ENCODE data around the gene IER5L. TPM values are rescaled to one million over a fixed set of nuclear protein-coding genes. Genes with fewer than 3 reads are reported as not detected.

Gene IER5L
- polyA plus RNA-seq, 1 donor (not counting 4 experiments of a cell fraction or from before 2014, with no cell fraction given): 2.1 TPM

DNA sequence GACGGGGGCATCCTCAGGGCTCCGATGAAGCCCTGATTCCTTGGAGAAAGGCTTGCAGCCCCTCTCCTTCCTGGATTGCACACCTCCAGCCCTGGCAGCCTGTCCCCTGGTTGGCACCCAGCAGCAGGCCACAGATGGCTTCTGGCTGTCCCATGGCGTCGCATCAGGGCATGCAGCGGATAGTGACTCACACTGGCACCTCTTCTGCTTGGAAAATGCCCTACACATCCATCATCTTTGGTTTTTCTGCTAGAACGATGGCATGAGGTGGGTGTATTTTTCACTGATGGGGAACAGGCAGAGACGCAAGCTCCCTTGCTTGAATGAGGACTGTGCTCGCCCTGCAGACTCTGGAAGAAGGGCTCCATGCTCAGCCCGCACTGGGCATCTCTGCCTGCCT, 23.2 kb upstream of the IER5L start:
- no peak overlapping the region for H3K4me2 ChIP-seq (ENCODE audit: control insufficient read depth, extremely low read depth, insufficient read depth, low read depth, low read length)
- FAIRE-seq: no peak
- no peak for DNase-seq (ENCODE audit: low read depth, low spot score)
- no peaks in the 10 kb centered on the region for H3K36me3 ChIP-seq (ENCODE audit: control insufficient read depth in 2 of 2, extremely low read depth in 1 of 2, insufficient read depth in 2 of 2, low read length in 2 of 2)
- H3K27me3 ChIP-seq (ENCODE audit: control insufficient read depth, extremely low read depth, insufficient read depth, low read length): no peaks in the 10 kb centered on the region
- H3K4me1 ChIP-seq (ENCODE audit: control insufficient read depth, extremely low read depth, insufficient read depth, low read length): peaks cover 10% of the 10 kb centered on the region
- no peaks in the 10 kb centered on the region for H4K20me1 ChIP-seq (ENCODE audit: control insufficient read depth, extremely low read depth, insufficient read depth, low read length)
- no peaks in the 10 kb centered on the region for H3K79me2 ChIP-seq (ENCODE audit: control insufficient read depth, insufficient read depth, low read length)
- no peak overlapping the region for H3K9ac ChIP-seq (ENCODE audit: control insufficient read depth, extremely low read depth, insufficient read depth, low read length)
- no peak overlapping the region for H3K4me3 ChIP-seq (ENCODE audit: control insufficient read depth in 2 of 3, extremely low read depth in 1 of 3, insufficient read depth in 2 of 3, low read depth in 1 of 3, low read length in 3 of 3)
- no peak overlapping the region for H2AFZ ChIP-seq (ENCODE audit: control insufficient read depth, low read length)
- no peaks in the 10 kb centered on the region for H3K9me1 ChIP-seq (ENCODE audit: control insufficient read depth, extremely low read depth, insufficient read depth, low read length)
- no peak overlapping the region for H3K27ac ChIP-seq (ENCODE audit: control insufficient read depth, insufficient read depth, low read length)
- no peak for TF ChIP-seq EZH2 (IDR thresholded peaks at IDR 0.05; ENCODE audit: low read length)
- TF ChIP-seq, protein P1, sequence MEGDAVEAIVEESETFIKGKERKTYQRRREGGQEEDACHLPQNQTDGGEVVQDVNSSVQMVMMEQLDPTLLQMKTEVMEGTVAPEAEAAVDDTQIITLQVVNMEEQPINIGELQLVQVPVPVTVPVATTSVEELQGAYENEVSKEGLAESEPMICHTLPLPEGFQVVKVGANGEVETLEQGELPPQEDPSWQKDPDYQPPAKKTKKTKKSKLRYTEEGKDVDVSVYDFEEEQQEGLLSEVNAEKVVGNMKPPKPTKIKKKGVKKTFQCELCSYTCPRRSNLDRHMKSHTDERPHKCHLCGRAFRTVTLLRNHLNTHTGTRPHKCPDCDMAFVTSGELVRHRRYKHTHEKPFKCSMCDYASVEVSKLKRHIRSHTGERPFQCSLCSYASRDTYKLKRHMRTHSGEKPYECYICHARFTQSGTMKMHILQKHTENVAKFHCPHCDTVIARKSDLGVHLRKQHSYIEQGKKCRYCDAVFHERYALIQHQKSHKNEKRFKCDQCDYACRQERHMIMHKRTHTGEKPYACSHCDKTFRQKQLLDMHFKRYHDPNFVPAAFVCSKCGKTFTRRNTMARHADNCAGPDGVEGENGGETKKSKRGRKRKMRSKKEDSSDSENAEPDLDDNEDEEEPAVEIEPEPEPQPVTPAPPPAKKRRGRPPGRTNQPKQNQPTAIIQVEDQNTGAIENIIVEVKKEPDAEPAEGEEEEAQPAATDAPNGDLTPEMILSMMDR (optimal IDR thresholded peaks at IDR 0.05 in 1 of 3, IDR thresholded peaks at IDR 0.05 in 1 of 3, conservative IDR thresholded peaks at IDR 0.05 in 1 of 3; ENCODE audit: extremely low read depth in 1 of 3, insufficient read depth in 2 of 3, low read length in 3 of 3): no peak
- H3K9me3 ChIP-seq (ENCODE audit: control insufficient read depth, low read depth, low read length): no peaks in the 10 kb centered on the region
- dilution Hi-C loops (cut with MboI; ENCODE audit: extremely low pct_ligation_motif_present, low sequenced_read_pairs): no loop called here

DNA sequence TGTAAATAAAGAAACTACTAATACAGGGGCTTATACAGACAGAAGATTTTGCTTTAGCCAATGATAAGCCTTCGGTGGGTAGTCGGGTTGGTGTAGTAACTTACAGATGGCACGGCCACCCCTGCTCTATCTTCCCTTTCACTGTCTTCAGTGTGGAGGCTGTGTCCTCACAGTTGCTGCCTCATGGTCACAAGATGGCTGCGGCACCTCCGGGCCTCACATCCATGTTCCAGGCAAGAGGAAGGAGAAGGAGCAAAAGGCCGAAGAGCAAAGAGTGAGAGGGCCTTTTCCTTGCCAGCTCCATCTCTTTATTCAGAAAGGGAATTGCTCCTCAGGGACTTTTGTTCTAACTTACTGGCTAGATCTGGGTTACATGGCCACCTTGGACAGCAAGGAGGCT, 22.2 kb upstream of the IER5L start:
- no peak overlapping the region for H3K4me2 ChIP-seq (ENCODE audit: control insufficient read depth, extremely low read depth, insufficient read depth, low read depth, low read length)
- no peak overlapping the region for H3K4me3 ChIP-seq (ENCODE audit: control insufficient read depth in 2 of 3, extremely low read depth in 1 of 3, insufficient read depth in 2 of 3, low read depth in 1 of 3, low read length in 3 of 3)
- H3K9me1 ChIP-seq (ENCODE audit: control insufficient read depth, extremely low read depth, insufficient read depth, low read length): no peaks in the 10 kb centered on the region
- no peak overlapping the region for H3K27ac ChIP-seq (ENCODE audit: control insufficient read depth, insufficient read depth, low read length)
- DNase-seq (ENCODE audit: low read depth, low spot score) (no peak), FAIRE-seq (no peak)
- H4K20me1 ChIP-seq (ENCODE audit: control insufficient read depth, extremely low read depth, insufficient read depth, low read length): no peaks in the 10 kb centered on the region
- no peaks in the 10 kb centered on the region for H3K36me3 ChIP-seq (ENCODE audit: control insufficient read depth in 2 of 2, extremely low read depth in 1 of 2, insufficient read depth in 2 of 2, low read length in 2 of 2)
- no peaks in the 10 kb centered on the region for H3K9me3 ChIP-seq (ENCODE audit: control insufficient read depth, low read depth, low read length)
- no peaks in the 10 kb centered on the region for H3K79me2 ChIP-seq (ENCODE audit: control insufficient read depth, insufficient read depth, low read length)
- TF ChIP-seq, protein P1 (optimal IDR thresholded peaks at IDR 0.05 in 1 of 3, IDR thresholded peaks at IDR 0.05 in 1 of 3, conservative IDR thresholded peaks at IDR 0.05 in 1 of 3; ENCODE audit: extremely low read depth in 1 of 3, insufficient read depth in 2 of 3, low read length in 3 of 3): no peak
- TF ChIP-seq EZH2 (IDR thresholded peaks at IDR 0.05; ENCODE audit: low read length): no peak
- H3K27me3 ChIP-seq (ENCODE audit: control insufficient read depth, extremely low read depth, insufficient read depth, low read length): no peaks in the 10 kb centered on the region
- peaks cover 10% of the 10 kb centered on the region for H3K4me1 ChIP-seq (ENCODE audit: control insufficient read depth, extremely low read depth, insufficient read depth, low read length)
- H2AFZ ChIP-seq (ENCODE audit: control insufficient read depth, low read length): no peak overlapping the region
- no peak overlapping the region for H3K9ac ChIP-seq (ENCODE audit: control insufficient read depth, extremely low read depth, insufficient read depth, low read length)
- dilution Hi-C loops (cut with MboI; ENCODE audit: extremely low pct_ligation_motif_present, low sequenced_read_pairs): no loop called here
